T-helper 2 cell treated with Interferon-gamma antibody and Interleukin-4, amounts not matched to agents 5 μg/mL and 100 μg/mL, for 36 hours (primary cell): ENCODE results near the gene NUP107.

Experiments
- DNase-seq: peaks from one replicate; pipeline ENCODE4 v3.0.0; 2021; ENCODE audit warnings: low spot score
- H3K27ac Mint-ChIP-seq: one replicate; pipeline ENCODE4 v1.8.0; 2021; ENCODE audit warnings: mild to moderate bottlenecking, mixed read lengths
- H3K27me3 Mint-ChIP-seq: one replicate; pipeline ENCODE4 v1.8.0; 2021; ENCODE audit warnings: low read depth, mixed read lengths
- H3K36me3 Mint-ChIP-seq: one replicate; pipeline ENCODE4 v1.8.0; 2021; ENCODE audit warnings: low read depth, mixed read lengths
- H3K4me1 Mint-ChIP-seq: one replicate; pipeline ENCODE4 v1.8.0; 2021; ENCODE audit warnings: low read depth, mixed read lengths
- H3K4me3 Mint-ChIP-seq: one replicate; pipeline ENCODE4 v1.8.0; 2022; ENCODE audit warnings: mild to moderate bottlenecking, moderate library complexity, mixed read lengths
- H3K9me3 Mint-ChIP-seq: one replicate; pipeline ENCODE4 v1.8.0; 2021; ENCODE audit warnings: mixed read lengths

Gene NUP107

GRCh38 chr12:68790952-68791234 lies 104.1 kb downstream of the NUP107 start:
- Mint-ChIP-seq H3K27ac (no peak overlapping the region), H3K36me3 (no peaks in the 10 kb centered on the region), H3K27me3 (no peaks in the 10 kb centered on the region), H3K4me1 (peaks cover 5% of the 10 kb centered on the region), H3K4me3 (no peak overlapping the region), H3K9me3 (no peaks in the 10 kb centered on the region)
- no peak for DNase-seq

DNA sequence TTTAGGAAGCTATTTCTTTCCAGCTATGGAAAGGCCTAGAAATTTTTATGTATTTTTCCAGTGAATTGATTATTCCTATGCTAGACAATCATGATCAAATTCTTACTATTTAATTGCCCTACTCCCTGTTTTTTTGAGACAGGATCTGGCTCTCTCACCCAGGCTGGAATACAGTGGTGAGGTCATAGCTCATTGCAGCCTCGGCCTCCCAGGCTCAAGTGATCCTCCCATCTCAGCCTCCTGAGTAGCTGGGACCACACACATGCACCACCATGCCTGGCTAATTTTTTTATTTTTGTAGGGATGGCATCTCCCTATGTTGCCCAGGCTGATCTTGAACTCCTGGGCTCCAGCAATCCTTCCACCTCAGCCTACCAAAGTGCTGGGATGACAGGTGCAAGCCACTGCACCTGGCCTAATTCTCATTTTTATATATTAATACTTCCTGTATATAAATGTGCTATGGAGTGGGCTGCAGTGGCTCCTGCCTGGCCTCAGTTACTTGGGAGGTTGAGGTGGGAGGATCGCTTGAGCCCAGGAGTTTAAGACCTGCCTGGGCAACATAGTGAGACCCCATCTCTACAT lies 105.2 kb downstream of the NUP107 start:
- H3K36me3 Mint-ChIP-seq: no peaks in the 10 kb centered on the region
- no peak for DNase-seq
- peaks cover 5% of the 10 kb centered on the region for H3K4me1 Mint-ChIP-seq
- H3K9me3 Mint-ChIP-seq: no peaks in the 10 kb centered on the region
- H3K27ac Mint-ChIP-seq: no peak overlapping the region
- H3K4me3 Mint-ChIP-seq: no peak overlapping the region
- no peaks in the 10 kb centered on the region for H3K27me3 Mint-ChIP-seq

DNA sequence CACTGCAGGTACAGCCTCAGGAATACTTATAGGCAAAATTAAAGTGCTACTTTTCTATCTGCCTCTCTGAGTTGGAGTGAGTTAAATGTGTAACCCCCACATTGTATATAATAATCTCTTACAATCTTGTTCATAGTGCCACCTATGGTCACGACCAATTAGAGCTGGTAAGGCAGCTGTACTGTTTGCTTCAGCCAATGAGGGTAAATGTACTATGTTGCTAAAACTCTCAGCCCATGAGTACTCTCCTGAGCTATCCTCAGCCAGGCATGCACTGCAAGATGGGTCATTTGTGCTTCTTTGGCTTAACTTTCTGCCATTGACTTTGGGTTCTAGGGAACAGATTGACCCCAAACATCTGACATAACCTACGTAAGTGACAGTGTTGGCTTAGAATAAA lies 106.2 kb downstream of the NUP107 start:
- Mint-ChIP-seq H3K36me3 (no peaks in the 10 kb centered on the region), H3K4me3 (no peak overlapping the region), H3K27ac (no peak overlapping the region), H3K9me3 (no peaks in the 10 kb centered on the region), H3K27me3 (no peaks in the 10 kb centered on the region), H3K4me1 (no peaks in the 10 kb centered on the region)
- DNase-seq: no peak

DNA sequence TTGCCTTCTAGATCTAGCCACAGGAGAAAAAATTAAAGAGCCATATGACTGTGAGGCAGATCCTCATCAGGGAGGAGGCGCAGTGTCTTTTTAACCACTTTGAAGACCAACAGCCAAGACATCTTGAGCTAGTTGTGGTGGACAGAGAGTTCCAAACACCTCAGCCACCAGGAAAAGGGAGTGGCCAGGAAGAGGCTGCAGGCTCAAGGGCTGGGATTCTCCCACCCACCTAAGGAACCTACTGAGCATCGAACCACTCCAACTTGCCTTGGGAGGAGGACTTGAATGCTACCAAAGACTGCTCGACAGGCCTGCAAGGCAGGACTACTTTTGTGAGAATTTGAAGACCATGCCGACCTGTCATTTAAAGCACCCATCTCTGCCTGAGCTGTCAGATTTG lies 106.7 kb downstream of the NUP107 start:
- no peak overlapping the region for H3K4me3 Mint-ChIP-seq
- H3K4me1 Mint-ChIP-seq: no peaks in the 10 kb centered on the region
- H3K9me3 Mint-ChIP-seq: no peaks in the 10 kb centered on the region
- H3K27me3 Mint-ChIP-seq: no peaks in the 10 kb centered on the region
- H3K27ac Mint-ChIP-seq: no peak overlapping the region
- H3K36me3 Mint-ChIP-seq: no peaks in the 10 kb centered on the region
- no peak for DNase-seq

DNA sequence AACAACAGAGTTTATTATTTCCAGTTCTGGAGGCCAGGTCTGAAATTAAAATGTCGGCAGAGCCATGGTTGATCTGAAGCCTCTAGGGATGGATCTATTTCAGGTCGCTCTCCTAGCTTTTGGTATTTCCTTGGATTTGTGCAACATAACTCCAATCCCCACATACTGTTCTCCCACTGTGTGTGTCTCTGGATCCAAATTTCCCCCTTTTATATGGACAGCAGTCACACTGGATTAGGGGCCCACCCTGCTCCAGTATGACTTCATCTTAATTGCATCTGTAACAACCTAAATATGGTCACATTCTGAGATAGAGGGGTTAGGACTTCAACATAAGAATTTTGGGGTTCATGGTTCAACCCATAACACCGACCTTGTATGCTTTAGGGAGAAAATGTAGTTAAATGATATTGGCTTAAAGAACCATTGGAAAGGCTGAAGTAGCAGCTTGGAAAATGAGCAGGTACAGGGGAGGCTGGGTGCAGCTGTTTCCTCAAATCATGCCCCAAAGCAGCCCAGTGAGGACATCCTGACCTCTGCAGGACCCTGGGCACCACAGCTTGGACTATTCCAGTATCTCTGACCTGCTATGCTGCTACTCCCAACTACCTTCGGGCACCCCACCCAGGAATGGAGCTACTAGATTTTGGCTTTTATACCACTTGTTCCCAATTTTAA lies 107.3 kb downstream of the NUP107 start:
- Mint-ChIP-seq H3K9me3 (no peaks in the 10 kb centered on the region), H3K4me3 (no peak overlapping the region), H3K27ac (no peak overlapping the region), H3K36me3 (no peaks in the 10 kb centered on the region), H3K4me1 (no peaks in the 10 kb centered on the region), H3K27me3 (no peaks in the 10 kb centered on the region)
- no peak for DNase-seq

- Mint-ChIP-seq H3K4me1 (no peaks in the 10 kb centered on the region), H3K36me3 (no peaks in the 10 kb centered on the region), H3K27ac (no peak overlapping the region), H3K9me3 (no peaks in the 10 kb centered on the region), H3K27me3 (peaks cover under 1% of the 10 kb centered on the region), H3K4me3 (no peak overlapping the region)
- DNase-seq: no peak
These were observed 108.0 kb downstream of the NUP107 start for GRCh38 chr12:68794653-68795251.
